ENCODE results near the gene PPP4R1. TPM values are rescaled to one million over a fixed set of nuclear protein-coding genes. Genes with fewer than 3 reads are reported as not detected.

The PPP4R1 gene
- polyA plus RNA-seq, 1 of the 3 experiments (the other 2 are of a cell fraction) = 53.4 TPM

DNA sequence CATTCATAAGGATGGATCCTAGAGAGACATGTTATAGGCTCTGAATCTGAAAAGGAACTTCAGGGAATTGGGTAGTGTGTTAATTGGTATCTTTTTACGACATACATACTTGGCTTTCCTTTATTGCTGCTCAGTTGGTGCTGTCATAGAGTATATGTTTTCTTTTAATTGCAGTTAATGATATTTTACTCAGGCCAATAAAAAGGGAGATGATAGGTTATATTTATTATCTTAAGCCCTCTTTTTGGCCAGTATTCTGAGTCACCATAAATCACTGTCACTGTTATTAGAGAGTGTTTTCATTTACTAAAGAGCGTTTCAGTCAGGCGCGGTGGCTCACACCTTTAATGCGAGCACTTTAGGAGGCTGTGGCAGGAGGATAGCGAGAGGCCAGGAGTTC, 91.4 kb downstream of the PPP4R1 start:
- Histone ChIP-seq H3K27me3 (ENCODE audit: insufficient read depth) (no peaks in the 10 kb centered on the region), H3K4me3 (ENCODE audit: low read depth in 2 of 2, low read length in 1 of 2) (no peak overlapping the region), H3K27ac (ENCODE audit: low read depth in 2 of 2, low read length in 1 of 2) (no peak overlapping the region), H3F3A (replicated peaks; ENCODE audit: insufficient read depth) (no peaks in the 10 kb centered on the region), H3K9me2 (no peaks in the 10 kb centered on the region), H2AFZ (ENCODE audit: low read depth) (no peak overlapping the region), H3K4me1 (ENCODE audit: control insufficient read depth in 1 of 2, insufficient read depth in 2 of 2, low read depth in 1 of 2, low read length in 1 of 2) (no peaks in the 10 kb centered on the region), H4K20me1 (ENCODE audit: insufficient read depth) (no peaks in the 10 kb centered on the region), H3K4me2 (no peak overlapping the region), H3K9me3 (no peaks in the 10 kb centered on the region), H3K36me3 (replicated peaks in 1 of 2; ENCODE audit: control insufficient read depth in 1 of 2, insufficient read depth in 2 of 2, low read length in 1 of 2) (peaks cover 17 to 49% of the 10 kb centered on the region in 2 experiments), H3K9ac (no peak overlapping the region), H3K79me2 (ENCODE audit: insufficient read depth) (peaks cover 16% of the 10 kb centered on the region)
- no peak for DNase-seq
- TF ChIP-seq RAD21 (IDR thresholded peaks at IDR 0.05; ENCODE audit: low read length) (no peak), MXI1 (IDR thresholded peaks at IDR 0.05; ENCODE audit: low read depth, low read length) (no peak), FOXJ3 (CRISPR knock-in tag; IDR thresholded peaks at IDR 0.05) (no peak), SIN3A (IDR thresholded peaks at IDR 0.05; ENCODE audit: borderline replicate concordance, low read depth, low read length) (no peak), SMC3 (IDR thresholded peaks at IDR 0.05; ENCODE audit: low read depth, low read length) (no peak), YY1 (IDR thresholded peaks at IDR 0.05; ENCODE audit: low read depth) (no peak), POLR2AphosphoS5 (IDR thresholded peaks at IDR 0.05; ENCODE audit: low read depth, low read length) (no peak), FOXM1 (IDR thresholded peaks at IDR 0.05; ENCODE audit: low read depth) (no peak), FOSL2 (IDR thresholded peaks at IDR 0.05; ENCODE audit: borderline replicate concordance, low read depth) (no peak), TCF12 (IDR thresholded peaks at IDR 0.05) (no peak), CHD2 (IDR thresholded peaks at IDR 0.05; ENCODE audit: low read length, partially characterized antibody) (no peak), EZH2phosphoT487 (IDR thresholded peaks at IDR 0.05; ENCODE audit: borderline replicate concordance, low read depth) (no peak), RXRA (IDR thresholded peaks at IDR 0.05; ENCODE audit: borderline replicate concordance, low read depth) (no peak), NRF1 (IDR thresholded peaks at IDR 0.05; ENCODE audit: low read depth, low read length) (no peak), GABPA (IDR thresholded peaks at IDR 0.05; ENCODE audit: low read depth) (no peak), GATA2 (CRISPR knock-in tag; IDR thresholded peaks at IDR 0.05) (no peak)
- TF ChIP-seq, protein P1, sequence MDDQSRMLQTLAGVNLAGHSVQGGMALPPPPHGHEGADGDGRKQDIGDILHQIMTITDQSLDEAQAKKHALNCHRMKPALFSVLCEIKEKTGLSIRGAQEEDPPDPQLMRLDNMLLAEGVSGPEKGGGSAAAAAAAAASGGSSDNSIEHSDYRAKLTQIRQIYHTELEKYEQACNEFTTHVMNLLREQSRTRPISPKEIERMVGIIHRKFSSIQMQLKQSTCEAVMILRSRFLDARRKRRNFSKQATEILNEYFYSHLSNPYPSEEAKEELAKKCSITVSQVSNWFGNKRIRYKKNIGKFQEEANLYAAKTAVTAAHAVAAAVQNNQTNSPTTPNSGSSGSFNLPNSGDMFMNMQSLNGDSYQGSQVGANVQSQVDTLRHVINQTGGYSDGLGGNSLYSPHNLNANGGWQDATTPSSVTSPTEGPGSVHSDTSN (IDR thresholded peaks at IDR 0.05) = no peak
- TF ChIP-seq, protein P2, sequence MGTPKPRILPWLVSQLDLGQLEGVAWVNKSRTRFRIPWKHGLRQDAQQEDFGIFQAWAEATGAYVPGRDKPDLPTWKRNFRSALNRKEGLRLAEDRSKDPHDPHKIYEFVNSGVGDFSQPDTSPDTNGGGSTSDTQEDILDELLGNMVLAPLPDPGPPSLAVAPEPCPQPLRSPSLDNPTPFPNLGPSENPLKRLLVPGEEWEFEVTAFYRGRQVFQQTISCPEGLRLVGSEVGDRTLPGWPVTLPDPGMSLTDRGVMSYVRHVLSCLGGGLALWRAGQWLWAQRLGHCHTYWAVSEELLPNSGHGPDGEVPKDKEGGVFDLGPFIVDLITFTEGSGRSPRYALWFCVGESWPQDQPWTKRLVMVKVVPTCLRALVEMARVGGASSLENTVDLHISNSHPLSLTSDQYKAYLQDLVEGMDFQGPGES (IDR thresholded peaks at IDR 0.05; ENCODE audit: low read depth, low read length) = no peak
- TF ChIP-seq, protein P3, sequence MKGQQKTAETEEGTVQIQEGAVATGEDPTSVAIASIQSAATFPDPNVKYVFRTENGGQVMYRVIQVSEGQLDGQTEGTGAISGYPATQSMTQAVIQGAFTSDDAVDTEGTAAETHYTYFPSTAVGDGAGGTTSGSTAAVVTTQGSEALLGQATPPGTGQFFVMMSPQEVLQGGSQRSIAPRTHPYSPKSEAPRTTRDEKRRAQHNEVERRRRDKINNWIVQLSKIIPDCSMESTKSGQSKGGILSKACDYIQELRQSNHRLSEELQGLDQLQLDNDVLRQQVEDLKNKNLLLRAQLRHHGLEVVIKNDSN (IDR thresholded peaks at IDR 0.05; ENCODE audit: borderline replicate concordance, low read depth) = no peak
- ChIA-PET POLR2A (no interaction called here), CTCF (interaction anchor here (1.1 to 1.6 kb wide), 2 partner anchors 9 to 449 kb away, joined by 3 to 4 read pairs; no protein-coding TSS in a partner anchor)
- 96% methylated on average over 6 of the region's 6 CpGs for WGBS (ENCODE audit: low lambda C conversion rate)
